Mammary epithelial cell (primary cell): ENCODE data around the gene YLPM1.

Experiments
- CTCF ChIP-seq, 2 donors: IDR thresholded peaks in 1 of 2; conservative IDR thresholded peaks in 1 of 2; 2 replicates each; pipeline ENCODE4 v1.5.1; 2011 to 2012; ENCODE audit warnings: inconsistent platforms in 2 of 2, low read length in 2 of 2, mild to moderate bottlenecking in 2 of 2, control low read depth in 1 of 2, low read depth in 1 of 2; ENCODE audit not compliant: insufficient read depth in 1 of 2; ENCODE audit errors: extremely low read depth in 1 of 2
- EZH2 ChIP-seq: IDR thresholded peaks from 2 replicates; pipeline ENCODE4 v1.6.1; 2012; ENCODE audit warnings: low read length, inconsistent platforms, borderline replicate concordance

GRCh38 chr14:74858022-74858421 is 94.9 kb downstream of the YLPM1 start:
- TF ChIP-seq CTCF (conservative IDR thresholded peaks at IDR 0.05 in 1 of 2, IDR thresholded peaks at IDR 0.05 in 1 of 2; ENCODE audit: extremely low read depth in 1 of 2, insufficient read depth in 1 of 2, low read depth in 1 of 2, low read length in 2 of 2): no peak
- no peak for TF ChIP-seq EZH2
